GM18909 (cell line): Measurements from ENCODE around the gene GAL3ST2.
"Not testable (repeated sequence)": the region's sequence is repeated elsewhere in the genome, so short reads cannot be mapped to it uniquely, and the experiment has no call there.

Experiments used
- ATAC-seq: cut with Tn5 transposase; IDR thresholded peaks from one replicate; pipeline ENCODE4 v1.9.1; 2021; ENCODE audit warnings: mild to moderate bottlenecking; ENCODE audit not compliant: unreplicated experiment, poor library complexity

GAL3ST2 gene

GRCh38 chr2:241815477-241816430, 39.1 kb downstream of the GAL3ST2 start:
- ATAC-seq = no peak

GRCh38 chr2:241816431-241817121, 40.0 kb downstream of the GAL3ST2 start:
- no peak for ATAC-seq

- no peak for ATAC-seq
These were observed 40.7 kb downstream of the GAL3ST2 start for GRCh38 chr2:241817126-241817820.

- ATAC-seq = not testable (repeated sequence)
These were observed 41.2 kb downstream of the GAL3ST2 start for GRCh38 chr2:241817821-241818215.

- no peak for ATAC-seq
These were observed 41.8 kb downstream of the GAL3ST2 start for GRCh38 chr2:241818229-241818942.

GRCh38 chr2:241818943-241819270, 42.3 kb downstream of the GAL3ST2 start:
- no peak for ATAC-seq

GRCh38 chr2:241819947-241820624, 43.5 kb downstream of the GAL3ST2 start:
- ATAC-seq = not testable (repeated sequence)

GRCh38 chr2:241820625-241821384, 44.2 kb downstream of the GAL3ST2 start:
- no peak for ATAC-seq

GRCh38 chr2:241821460-241822263, 45.0 kb downstream of the GAL3ST2 start:
- no peak for ATAC-seq

- ATAC-seq = no peak
These were observed 45.6 kb downstream of the GAL3ST2 start for GRCh38 chr2:241822264-241822623.

GRCh38 chr2:241823531-241824437, 47.2 kb downstream of the GAL3ST2 start:
- ATAC-seq = not testable (repeated sequence)

GRCh38 chr2:241827394-241827793, 50.8 kb downstream of the GAL3ST2 start:
- ATAC-seq = no peak

GRCh38 chr2:241833101-241833663, 56.6 kb downstream of the GAL3ST2 start:
- ATAC-seq = no peak

GRCh38 chr2:241833756-241834526, 57.3 kb downstream of the GAL3ST2 start:
- ATAC-seq = not testable (repeated sequence)

- no peak for ATAC-seq
These were observed 58.0 kb downstream of the GAL3ST2 start for GRCh38 chr2:241834527-241835210.

GRCh38 chr2:241835611-241836010, 59.0 kb downstream of the GAL3ST2 start:
- no peak for ATAC-seq
